ENCODE data around the gene ASCC1. TPM values are rescaled to one million over a fixed set of nuclear protein-coding genes. Genes with fewer than 3 reads are reported as not detected.

The ASCC1 gene
- total and polyA plus RNA-seq, 2 of the 4 experiments (the other 2 are of a cell fraction), result 15.9 to 21.0 TPM

DNA sequence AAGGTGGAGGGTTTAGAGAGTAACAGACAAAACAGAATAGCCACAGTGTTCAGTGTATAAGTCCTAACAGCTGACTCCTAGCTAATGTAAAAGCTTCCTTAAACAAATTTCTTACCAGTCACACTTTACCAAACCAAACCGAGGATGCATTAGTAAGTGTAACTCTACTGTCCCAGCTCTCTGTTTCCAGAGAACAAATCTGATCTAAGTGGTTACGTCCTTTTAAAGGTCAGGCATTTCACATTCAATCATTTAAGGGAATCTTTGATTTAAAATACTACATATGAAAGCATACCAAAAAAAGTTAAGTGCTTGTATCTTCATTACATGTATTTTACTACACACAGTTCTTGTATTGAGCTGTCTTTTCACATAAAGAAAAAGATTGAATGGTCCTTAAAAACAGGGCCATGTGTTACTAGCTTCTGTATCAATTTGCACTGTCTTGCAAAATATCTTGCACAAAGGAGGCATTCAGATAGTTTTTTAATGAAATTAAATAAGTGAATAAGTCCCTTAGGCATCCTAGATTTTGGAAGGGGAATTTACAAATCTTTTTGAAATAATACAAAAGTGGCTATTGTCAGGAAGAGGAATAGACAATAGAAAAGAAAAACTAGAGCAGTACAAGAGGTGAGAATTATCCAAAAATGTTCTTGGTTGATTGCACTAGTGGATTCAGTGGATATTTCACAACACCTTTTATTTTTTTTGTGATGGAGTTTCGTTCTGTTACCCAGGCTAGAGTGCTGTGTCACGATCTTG lies 69.3 kb downstream of the ASCC1 start:
- Histone ChIP-seq H3K9me3 (ENCODE audit: control insufficient read depth, insufficient read depth, low read length) (no peaks in the 10 kb centered on the region), H3K4me2 (ENCODE audit: low read depth, low read length) (no peak overlapping the region), H2BK20ac (ENCODE audit: low read depth, low read length) (no peak overlapping the region), H3K4me1 (ENCODE audit: control insufficient read depth, insufficient read depth, low read length) (no peaks in the 10 kb centered on the region; the same call in 1 of the 2 replicates), H2BK120ac (ENCODE audit: low read depth, low read length) (no peak overlapping the region), H2AK9ac (replicated peaks; ENCODE audit: low read depth, low read length, poor library complexity) (no peak overlapping the region), H3K4me3 (ENCODE audit: insufficient read depth, low read depth, low read length) (no peak overlapping the region), H4K8ac (ENCODE audit: low read depth in 2 of 2, low read length in 2 of 2) (no peak overlapping the region), H3K27ac (ENCODE audit: insufficient read depth, low read length) (no peak overlapping the region), H3K4ac (ENCODE audit: low read depth, low read length) (no peak overlapping the region), H3K9me1 (ENCODE audit: insufficient read depth, low read length) (no peaks in the 10 kb centered on the region), H2BK5ac (ENCODE audit: low read depth, low read length, poor library complexity, severe bottlenecking) (no peak overlapping the region), H4K20me1 (ENCODE audit: insufficient read depth, low read length) (no peaks in the 10 kb centered on the region), H3K79me1 (ENCODE audit: low read depth in 1 of 2, low read length in 2 of 2) (no peaks in the 10 kb centered on the region), H3K23ac (ENCODE audit: low read depth, low read length) (no peak overlapping the region), H3K36me3 (ENCODE audit: control insufficient read depth, insufficient read depth, low read length) (no peaks in the 10 kb centered on the region), H2AFZ (replicated peaks; ENCODE audit: low read length, poor library complexity) (no peak overlapping the region), H3K9ac (ENCODE audit: low read depth, low read length) (no peak overlapping the region), H3K27me3 (ENCODE audit: control insufficient read depth, insufficient read depth, low read length) (no peaks in the 10 kb centered on the region), H4K5ac (ENCODE audit: low read depth, low read length) (no peak overlapping the region), H2BK15ac (ENCODE audit: low read depth, low read length) (no peak overlapping the region), H4K91ac (ENCODE audit: insufficient read depth, low read depth, low read length) (no peak overlapping the region), H3K18ac (ENCODE audit: low read depth, low read length) (no peak overlapping the region), H2AK5ac (ENCODE audit: low read depth, low read length) (no peak overlapping the region), H3K14ac (replicated peaks; ENCODE audit: low read depth, low read length) (no peak overlapping the region), H3K56ac (ENCODE audit: extremely low read depth, insufficient read depth, low read length) (no peak overlapping the region)
- POLR2A ChIA-PET (ENCODE audit: unreplicated experiment), result no interaction called here
- peak; percentile 29 for TF ChIP-seq CEBPB (IDR thresholded peaks at IDR 0.05; ENCODE audit: low read depth, low read length)
- TF ChIP-seq, protein P1, sequence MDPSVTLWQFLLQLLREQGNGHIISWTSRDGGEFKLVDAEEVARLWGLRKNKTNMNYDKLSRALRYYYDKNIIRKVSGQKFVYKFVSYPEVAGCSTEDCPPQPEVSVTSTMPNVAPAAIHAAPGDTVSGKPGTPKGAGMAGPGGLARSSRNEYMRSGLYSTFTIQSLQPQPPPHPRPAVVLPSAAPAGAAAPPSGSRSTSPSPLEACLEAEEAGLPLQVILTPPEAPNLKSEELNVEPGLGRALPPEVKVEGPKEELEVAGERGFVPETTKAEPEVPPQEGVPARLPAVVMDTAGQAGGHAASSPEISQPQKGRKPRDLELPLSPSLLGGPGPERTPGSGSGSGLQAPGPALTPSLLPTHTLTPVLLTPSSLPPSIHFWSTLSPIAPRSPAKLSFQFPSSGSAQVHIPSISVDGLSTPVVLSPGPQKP (IDR thresholded peaks at IDR 0.05; ENCODE audit: borderline replicate concordance, low read depth, low read length), result no peak
- dilution Hi-C loops (cut with HindIII; ENCODE audit: low sequenced_read_pairs, unreplicated experiment) (no loop called here), intact Hi-C loops (cut with micrococcal nuclease) (no loop called here), in situ Hi-C loops (cut with MboI; ENCODE audit: low sequenced_read_pairs) (no loop called here)
- CTCF ChIA-PET, result no interaction called here
- DNase-seq (no peak), ATAC-seq (ENCODE audit: low read depth) (no peak; the same call in 1 of the 2 replicates)
- no CpG with 5 or more reads among the region's 4 CpGs for WGBS, 2 experiments (ENCODE audit: extremely low coverage in 2 of 2, insufficient read length in 1 of 2)
- no TSS peak for BruUV-seq (replicated peaks)

Data from IMR-90 (cell line).